Subcutaneous abdominal adipose tissue (tissue), 5 donors: ENCODE results near the gene LDLRAD2.

Experiments used
- H3K27ac ChIP-seq: one replicate; pipeline ENCODE4 v1.7.0; 2013; ENCODE audit warnings: low read depth, mild to moderate bottlenecking, inconsistent platforms, low read length, moderate library complexity
- H3K27me3 ChIP-seq, 5 donors: one replicate each; pipeline ENCODE4 v1.7.0; 2013; ENCODE audit warnings: low read length in 5 of 5, inconsistent platforms in 1 of 5; ENCODE audit not compliant: control insufficient read depth in 5 of 5, insufficient read depth in 4 of 5
- H3K36me3 ChIP-seq, 5 donors: one replicate each; pipeline ENCODE4 v1.7.0; 2013; ENCODE audit warnings: low read length in 5 of 5; ENCODE audit not compliant: control insufficient read depth in 5 of 5, insufficient read depth in 5 of 5
- H3K4me1 ChIP-seq, 5 donors: one replicate each; pipeline ENCODE4 v1.7.0; 2013; ENCODE audit warnings: low read length in 5 of 5, mild to moderate bottlenecking in 3 of 5, moderate library complexity in 1 of 5; ENCODE audit not compliant: control insufficient read depth in 5 of 5, insufficient read depth in 5 of 5
- H3K4me3 ChIP-seq, 5 donors: one replicate each; pipeline ENCODE4 v1.7.0; 2013; ENCODE audit warnings: low read length in 5 of 5, low read depth in 1 of 5
- H3K9ac ChIP-seq, 5 donors: one replicate each; pipeline ENCODE4 v1.7.0; 2013; ENCODE audit warnings: low read length in 5 of 5, mild to moderate bottlenecking in 4 of 5, moderate library complexity in 3 of 5
- H3K9me3 ChIP-seq, 5 donors: one replicate each; pipeline ENCODE4 v1.7.0; 2013; ENCODE audit warnings: low read length in 5 of 5; ENCODE audit not compliant: control insufficient read depth in 5 of 5
- donor health status: healthy.
- donor health status: healthy.
- donor health status: healthy.
- donor health status: healthy.
- donor health status: healthy.

The LDLRAD2 gene

DNA sequence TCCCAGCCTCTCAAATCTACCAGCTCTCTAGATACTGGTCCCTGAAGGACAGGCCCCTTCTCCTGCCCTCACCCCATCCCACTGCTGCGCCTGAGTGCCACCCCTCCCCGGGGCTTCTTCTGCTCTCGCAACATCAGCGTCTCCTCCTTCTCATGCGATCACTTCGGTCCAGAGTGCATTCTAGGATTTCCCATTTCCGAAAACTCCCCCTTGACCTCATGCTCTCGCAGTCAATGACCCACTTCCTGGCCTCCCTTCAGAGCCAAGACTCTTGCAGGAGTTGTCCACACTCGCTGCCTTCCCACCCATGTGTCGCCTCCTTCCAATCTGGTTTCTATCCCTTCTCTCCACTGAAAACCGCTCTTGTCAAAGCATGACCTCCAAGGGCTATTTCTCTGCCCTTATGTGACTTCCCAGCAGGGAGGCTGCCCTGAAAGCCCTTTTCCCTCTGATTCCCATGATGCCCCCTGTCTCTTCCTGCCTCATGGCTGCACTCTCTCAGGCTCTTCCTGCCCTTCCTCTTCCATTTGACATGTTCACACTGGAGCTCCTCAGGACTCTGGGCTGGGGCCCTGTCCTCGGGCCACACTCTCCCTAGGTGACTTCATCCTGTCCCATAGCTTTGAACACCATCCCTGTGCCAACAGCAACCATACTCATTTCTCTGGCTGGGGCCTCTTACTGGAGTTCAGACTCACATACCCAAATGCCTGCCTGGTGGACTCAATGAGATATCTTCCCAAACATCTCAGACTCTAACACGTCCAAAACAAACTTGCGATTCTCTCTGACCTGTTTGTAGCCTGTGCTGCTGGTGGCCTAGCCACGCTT lies 46.0 kb downstream of the LDLRAD2 start:
- peaks cover 0 to 95% (median 91%) of the 10 kb centered on the region in 5 donors for H3K36me3 ChIP-seq
- no peak overlapping the region for H3K9ac ChIP-seq
- no peaks in the 10 kb centered on the region for H3K27me3 ChIP-seq
- peaks cover 0 to 12% (median 0%) of the 10 kb centered on the region in 5 donors for H3K4me1 ChIP-seq
- peak overlapping the region; percentile 52 for H3K27ac ChIP-seq
- no peaks in the 10 kb centered on the region for H3K9me3 ChIP-seq
- no peak overlapping the region for H3K4me3 ChIP-seq

DNA sequence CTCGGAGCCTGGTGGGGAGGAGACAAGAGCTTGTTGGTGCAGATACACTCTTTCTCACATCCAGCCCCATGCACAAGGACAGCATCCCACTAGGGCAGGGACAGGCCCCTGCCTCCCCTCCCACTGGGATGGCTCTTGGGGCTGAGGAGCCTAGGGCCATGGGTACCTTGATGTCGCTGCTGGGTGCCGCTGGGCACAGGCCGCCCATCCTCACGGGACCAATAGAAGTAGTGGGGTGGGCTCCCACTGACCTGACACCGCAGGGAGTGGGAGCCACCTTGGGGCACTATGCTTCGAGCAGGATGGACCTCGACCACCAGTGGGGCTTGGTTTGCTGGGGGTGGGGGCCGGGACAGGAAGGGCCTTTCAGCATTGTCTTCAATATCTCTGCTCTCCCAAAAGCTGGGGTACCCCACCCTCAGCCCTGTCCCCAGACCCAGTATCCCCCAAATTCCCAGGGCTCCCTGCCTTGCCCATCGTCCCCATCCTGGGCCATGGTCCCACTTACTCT lies 47.7 kb downstream of the LDLRAD2 start:
- Histone ChIP-seq H3K4me1 (peaks cover 0 to 12% (median 0%) of the 10 kb centered on the region in 5 donors), H3K36me3 (peaks cover 0 to 95% (median 91%) of the 10 kb centered on the region in 5 donors), H3K9ac (no peak overlapping the region), H3K4me3 (no peak overlapping the region), H3K9me3 (no peaks in the 10 kb centered on the region), H3K27ac (no peak overlapping the region), H3K27me3 (no peaks in the 10 kb centered on the region)

DNA sequence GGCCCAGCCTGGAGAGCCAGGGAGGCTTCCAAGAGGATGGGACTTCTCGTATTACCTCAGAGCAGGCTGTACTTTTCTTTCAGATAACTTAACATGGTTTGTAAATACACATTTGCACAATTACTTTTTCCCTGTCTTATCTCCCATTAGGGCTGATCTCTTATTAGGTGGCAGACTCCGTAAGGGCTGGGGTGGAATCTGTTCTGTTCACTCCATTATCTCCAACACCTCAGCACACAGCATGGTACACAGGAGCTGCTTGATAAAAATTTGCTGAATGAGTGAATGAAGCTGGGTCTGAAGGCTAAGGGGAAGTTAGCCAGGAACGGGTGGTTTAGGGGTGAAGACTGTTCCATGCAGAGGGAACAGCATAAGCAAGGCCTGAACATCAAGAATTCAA lies 48.9 kb downstream of the LDLRAD2 start:
- Histone ChIP-seq H3K36me3 (peaks cover 0 to 95% (median 91%) of the 10 kb centered on the region in 5 donors), H3K9ac (no peak overlapping the region), H3K4me1 (peaks cover 0 to 12% (median 0%) of the 10 kb centered on the region in 5 donors), H3K27ac (no peak overlapping the region), H3K9me3 (no peaks in the 10 kb centered on the region), H3K4me3 (no peak overlapping the region), H3K27me3 (no peaks in the 10 kb centered on the region)

DNA sequence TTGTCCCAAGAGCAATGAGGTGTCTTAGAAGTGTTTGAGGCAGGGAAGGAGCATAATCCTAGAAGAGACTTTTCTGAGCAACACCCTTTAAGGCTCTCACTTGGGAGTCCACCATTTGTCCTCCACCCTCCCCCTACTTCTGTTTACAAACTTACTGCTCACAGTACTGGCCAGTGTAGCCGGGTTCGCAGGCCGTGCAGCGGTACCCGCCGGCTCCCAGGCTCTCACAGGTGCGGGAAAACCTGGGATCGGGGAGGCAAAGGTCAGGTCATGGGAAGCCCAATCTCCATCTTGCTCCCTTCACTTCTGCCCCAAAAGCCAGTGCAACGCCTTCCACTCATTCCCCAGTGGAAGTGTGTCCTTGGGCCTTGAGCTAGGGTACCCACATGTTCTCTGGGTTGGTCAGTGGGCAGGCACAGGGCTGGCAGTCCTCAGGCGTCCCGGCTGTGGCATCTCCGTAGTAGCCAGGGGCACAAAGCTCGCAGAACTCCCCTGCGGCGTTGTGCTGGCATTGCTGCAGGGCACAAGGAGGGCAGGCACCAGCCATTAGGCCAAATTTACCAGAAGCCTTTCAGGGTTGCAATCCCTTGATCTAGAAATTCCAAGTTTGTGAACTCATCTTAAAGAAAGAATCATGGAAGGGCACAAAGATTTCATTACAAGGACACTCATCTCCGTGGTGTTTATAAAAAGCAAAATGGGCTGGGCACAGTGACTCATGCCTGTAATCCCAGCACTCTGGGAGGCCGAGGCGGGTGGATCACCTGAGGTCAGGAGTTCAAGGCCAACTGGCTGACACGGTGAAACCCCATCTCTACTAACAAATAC lies 49.8 kb downstream of the LDLRAD2 start:
- Histone ChIP-seq H3K36me3 (peaks cover 0 to 95% (median 92%) of the 10 kb centered on the region in 5 donors), H3K9me3 (no peaks in the 10 kb centered on the region), H3K27ac (peak overlapping the region; percentile 23), H3K4me1 (peaks cover 0 to 12% (median 3%) of the 10 kb centered on the region in 5 donors), H3K9ac (no peak overlapping the region), H3K27me3 (no peaks in the 10 kb centered on the region), H3K4me3 (no peak overlapping the region)

DNA sequence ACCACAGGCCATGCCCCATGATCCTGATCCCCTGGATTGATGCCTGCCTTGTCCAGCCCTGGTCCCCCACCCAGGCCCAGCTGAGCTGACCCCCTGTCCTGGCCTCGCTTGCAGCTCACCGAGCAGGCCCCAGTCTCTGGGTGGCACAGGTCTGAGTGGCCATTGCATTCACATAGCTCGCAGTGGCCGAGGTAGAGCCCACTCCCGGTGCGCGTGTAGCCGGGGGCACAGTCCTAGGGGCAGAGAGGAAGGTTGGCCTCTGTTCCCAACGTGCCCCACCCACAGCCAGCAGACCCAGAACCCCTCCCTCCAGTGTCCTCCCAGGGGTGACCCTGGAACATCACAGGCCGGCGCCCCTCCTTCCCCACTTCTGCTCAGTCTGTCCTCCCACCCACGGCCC lies 51.9 kb downstream of the LDLRAD2 start:
- Histone ChIP-seq H3K9ac (no peak overlapping the region), H3K36me3 (peaks cover 0 to 93% (median 84%) of the 10 kb centered on the region in 5 donors), H3K27ac (no peak overlapping the region), H3K4me1 (peaks cover 0 to 3% (median 0%) of the 10 kb centered on the region in 5 donors), H3K9me3 (no peaks in the 10 kb centered on the region), H3K27me3 (no peaks in the 10 kb centered on the region), H3K4me3 (no peak overlapping the region)

DNA sequence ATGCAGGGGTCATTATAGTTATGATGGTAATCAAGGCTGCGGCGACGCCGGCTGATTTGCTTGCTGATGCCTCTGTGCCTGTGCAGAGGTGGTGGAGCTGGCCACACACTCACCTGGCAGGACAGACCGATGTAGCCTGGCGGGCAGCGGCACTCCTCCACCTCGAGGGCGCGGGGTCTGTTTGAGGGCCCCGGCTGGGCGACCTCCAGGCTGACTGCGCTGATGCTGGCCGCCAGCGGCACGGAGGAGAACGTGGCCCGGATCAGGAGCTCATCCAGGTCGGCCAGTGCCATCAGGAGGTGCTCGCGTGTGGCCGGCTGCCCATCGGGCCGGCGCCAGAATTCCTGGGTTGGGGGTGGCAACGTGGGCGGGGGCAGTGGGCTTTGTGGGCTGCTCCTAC lies 52.7 kb downstream of the LDLRAD2 start:
- no peak overlapping the region for H3K9ac ChIP-seq
- no peaks in the 10 kb centered on the region for H3K9me3 ChIP-seq
- H3K27ac ChIP-seq: no peak overlapping the region
- H3K27me3 ChIP-seq: no peaks in the 10 kb centered on the region
- no peak overlapping the region for H3K4me3 ChIP-seq
- peaks cover 1 to 8% (median 3%) of the 10 kb centered on the region in 5 donors for H3K4me1 ChIP-seq
- peaks cover 0 to 93% (median 84%) of the 10 kb centered on the region in 5 donors for H3K36me3 ChIP-seq

DNA sequence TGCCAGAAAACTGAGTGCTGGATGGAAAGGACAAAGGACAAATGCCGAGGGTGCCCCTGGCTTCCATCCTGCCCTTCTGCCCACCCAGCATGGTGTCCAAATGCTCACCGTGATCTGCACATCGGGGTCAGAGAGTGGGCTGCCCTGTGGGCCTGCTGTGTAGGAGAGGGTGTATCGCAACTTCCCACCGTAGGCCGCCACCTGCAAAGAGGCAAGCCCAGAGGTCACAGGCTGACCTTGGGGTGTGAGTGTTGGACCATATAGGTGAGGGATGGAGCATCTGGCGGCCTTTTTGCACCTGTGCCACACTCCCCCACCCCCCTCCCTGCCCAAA lies 53.5 kb downstream of the LDLRAD2 start:
- Histone ChIP-seq H3K27me3 (no peaks in the 10 kb centered on the region), H3K4me3 (no peak overlapping the region), H3K27ac (no peak overlapping the region), H3K36me3 (peaks cover 0 to 93% (median 84%) of the 10 kb centered on the region in 5 donors), H3K9ac (no peak overlapping the region), H3K9me3 (no peaks in the 10 kb centered on the region), H3K4me1 (peaks cover 1 to 16% (median 11%) of the 10 kb centered on the region in 5 donors)

DNA sequence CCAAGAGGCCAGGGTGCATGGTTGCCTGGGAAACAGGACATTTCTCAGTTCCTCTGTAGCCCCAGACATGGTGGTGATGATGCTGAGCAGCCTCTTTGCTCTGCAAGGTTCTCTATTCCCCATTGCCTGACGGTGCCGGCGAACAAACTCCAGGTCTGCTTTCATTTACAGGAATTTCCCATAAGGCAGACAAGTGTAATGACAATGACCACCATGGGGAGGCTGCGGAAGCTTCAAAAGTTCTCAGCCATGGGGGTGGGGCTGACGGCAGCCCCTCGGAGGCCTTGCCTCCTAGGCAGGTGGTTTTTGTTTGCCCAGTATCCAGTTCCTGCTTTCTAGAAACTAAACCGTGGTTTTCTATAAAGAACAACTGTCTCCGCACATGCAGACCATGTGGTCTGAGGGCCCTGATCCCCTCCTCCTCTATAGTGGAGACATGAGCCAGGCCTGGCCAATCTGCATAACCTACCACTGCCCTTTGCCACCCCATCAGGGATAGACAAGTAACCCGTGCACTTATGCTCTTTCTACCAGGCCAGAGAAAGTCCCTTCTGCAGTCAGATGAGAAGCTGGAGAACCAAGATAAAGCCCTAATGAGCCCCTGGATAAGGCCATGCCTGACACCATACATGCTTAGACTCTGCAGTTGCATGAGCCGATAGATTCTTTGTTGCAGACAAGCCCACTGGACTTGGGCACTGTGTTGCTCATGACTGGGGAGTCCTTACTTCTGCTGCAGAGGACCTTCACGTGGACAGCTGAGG lies 54.1 kb downstream of the LDLRAD2 start:
- Histone ChIP-seq H3K9ac (no peak overlapping the region), H3K27ac (no peak overlapping the region), H3K4me1 (peaks cover 1 to 20% (median 13%) of the 10 kb centered on the region in 5 donors), H3K27me3 (no peaks in the 10 kb centered on the region), H3K9me3 (no peaks in the 10 kb centered on the region), H3K36me3 (peaks cover 0 to 93% (median 83%) of the 10 kb centered on the region in 5 donors), H3K4me3 (no peak overlapping the region)

DNA sequence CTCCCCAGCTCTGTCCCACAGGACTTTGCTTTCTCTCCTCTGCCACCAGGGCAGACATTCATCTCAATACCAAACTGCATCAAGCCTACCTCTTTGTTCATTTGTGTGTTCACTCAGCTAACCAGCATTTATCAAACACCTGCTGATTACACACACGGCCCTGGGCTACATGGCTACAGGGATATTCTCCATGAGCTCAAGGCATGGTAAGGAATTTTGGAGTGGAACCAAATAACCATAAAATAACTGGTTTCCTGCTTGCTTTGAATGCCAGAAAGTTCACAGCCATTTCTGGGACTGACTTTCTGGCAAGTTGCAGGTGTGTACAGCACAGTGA lies 54.6 kb downstream of the LDLRAD2 start:
- H3K36me3 ChIP-seq: peaks cover 0 to 93% (median 82%) of the 10 kb centered on the region in 5 donors
- H3K9ac ChIP-seq: no peak overlapping the region
- H3K9me3 ChIP-seq: no peaks in the 10 kb centered on the region
- no peak overlapping the region for H3K4me3 ChIP-seq
- H3K4me1 ChIP-seq: peaks cover 3 to 26% (median 14%) of the 10 kb centered on the region in 5 donors
- no peaks in the 10 kb centered on the region for H3K27me3 ChIP-seq
- H3K27ac ChIP-seq: no peak overlapping the region
